GM18873 (cell line): ENCODE measurements around the gene MICOS13.

Experiments used
- ATAC-seq: cut with Tn5 transposase; IDR thresholded peaks from one replicate; pipeline ENCODE4 v1.9.1; 2021; ENCODE audit warnings: mild to moderate bottlenecking, moderate library complexity, moderate number of reproducible peaks; ENCODE audit not compliant: unreplicated experiment, low FRiP score

Gene MICOS13

DNA sequence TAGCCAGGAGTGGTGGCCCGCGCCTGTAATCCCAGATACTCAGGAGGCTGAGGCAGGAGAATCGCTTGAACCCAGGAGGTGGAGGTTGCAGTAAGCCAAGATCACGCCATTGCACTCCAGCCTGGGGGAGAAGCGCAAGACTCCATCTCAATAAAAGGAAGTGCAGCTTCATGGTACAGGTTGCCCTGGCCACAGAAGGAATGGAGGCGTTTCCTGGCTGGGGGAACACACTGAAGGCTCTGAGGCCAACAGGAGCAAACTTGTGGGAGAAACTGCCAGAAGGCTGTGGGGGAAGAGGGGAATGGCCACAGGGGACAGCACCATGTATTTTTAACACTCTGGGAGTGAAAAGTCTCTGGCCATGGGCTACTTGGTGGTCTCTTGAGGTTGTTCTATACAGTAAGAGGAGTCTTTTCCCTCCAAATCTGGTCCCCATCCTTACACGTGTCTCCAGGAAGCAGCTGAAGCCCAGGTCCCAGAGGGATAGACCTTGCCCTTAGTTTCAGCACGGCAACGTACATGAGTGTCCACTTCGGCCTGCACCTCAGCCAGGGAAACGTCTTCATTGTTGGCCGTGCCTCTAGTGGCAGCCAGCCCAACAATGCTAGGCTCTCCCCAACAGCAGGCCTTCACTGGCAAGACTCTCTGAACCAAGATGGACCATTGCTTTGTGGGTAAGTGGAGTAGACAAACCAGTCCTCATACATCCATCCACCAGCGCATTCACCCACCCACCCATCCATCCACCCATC lies 7.4 kb downstream of the MICOS13 start:
- no peak for ATAC-seq

DNA sequence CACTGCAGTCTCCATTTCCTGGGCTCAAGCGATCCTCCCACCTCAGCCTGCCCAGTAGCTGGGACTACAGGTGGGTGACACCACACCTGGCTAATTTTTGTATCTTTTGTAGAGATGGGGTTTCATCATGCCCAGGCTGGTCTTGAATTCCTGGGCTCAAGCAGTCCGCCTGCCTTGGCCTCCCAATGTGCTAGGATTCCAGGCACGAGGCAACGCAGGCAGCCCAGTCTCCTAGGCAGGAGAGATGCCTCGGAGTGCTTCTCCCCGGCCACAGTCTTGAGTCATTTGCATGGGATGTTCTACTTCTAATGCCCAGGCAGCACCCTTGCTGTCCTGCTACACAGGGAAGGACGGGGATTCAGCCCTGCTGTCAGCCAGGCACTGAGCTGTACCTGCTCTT lies 8.7 kb downstream of the MICOS13 start:
- no peak for ATAC-seq

DNA sequence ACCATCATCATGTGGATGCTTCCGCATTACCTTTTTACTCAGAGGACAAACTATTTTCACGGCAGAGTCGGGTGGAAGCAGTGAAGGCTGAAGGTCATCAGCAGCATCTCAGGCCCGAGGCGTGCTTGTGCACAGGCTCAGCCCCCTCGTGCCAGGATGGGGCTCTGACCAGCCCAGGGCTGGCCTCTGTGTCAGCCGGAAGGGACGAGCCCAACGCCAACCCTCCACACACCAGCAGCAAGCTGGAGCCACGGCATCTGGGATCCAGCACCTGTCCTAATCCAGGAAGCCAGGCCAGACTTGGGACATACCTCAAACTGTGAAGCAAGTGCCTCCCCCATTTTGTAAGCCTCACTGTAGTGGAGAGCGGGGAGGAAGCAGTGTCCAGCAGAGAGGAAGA lies 11.1 kb downstream of the MICOS13 start:
- no peak for ATAC-seq

DNA sequence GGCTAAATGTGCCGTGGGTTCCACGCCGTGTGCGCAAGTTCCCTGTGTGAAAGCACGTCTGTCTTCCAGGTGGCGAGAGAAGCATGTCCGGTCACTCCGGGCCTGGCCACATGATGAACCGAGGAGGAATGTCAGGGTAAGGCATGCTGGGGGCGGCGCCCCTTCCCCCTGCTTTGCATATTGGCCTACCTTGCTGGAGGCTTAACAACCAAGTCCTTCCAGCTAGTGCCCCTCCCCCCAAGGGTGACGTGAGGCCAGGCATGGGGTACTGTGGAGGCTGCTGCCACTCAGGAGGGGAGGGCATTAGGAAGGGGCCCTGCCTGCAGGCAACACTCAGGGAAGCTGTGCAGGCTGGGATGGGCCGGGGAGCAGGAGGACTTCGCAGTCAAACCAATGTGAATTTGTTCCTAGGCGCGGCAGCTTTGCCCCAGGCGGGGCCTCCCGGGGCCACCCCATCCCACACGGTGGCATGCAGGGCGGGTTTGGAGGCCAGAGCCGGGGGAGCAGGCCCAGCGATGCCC lies 12.5 kb downstream of the MICOS13 start:
- ATAC-seq: no peak

DNA sequence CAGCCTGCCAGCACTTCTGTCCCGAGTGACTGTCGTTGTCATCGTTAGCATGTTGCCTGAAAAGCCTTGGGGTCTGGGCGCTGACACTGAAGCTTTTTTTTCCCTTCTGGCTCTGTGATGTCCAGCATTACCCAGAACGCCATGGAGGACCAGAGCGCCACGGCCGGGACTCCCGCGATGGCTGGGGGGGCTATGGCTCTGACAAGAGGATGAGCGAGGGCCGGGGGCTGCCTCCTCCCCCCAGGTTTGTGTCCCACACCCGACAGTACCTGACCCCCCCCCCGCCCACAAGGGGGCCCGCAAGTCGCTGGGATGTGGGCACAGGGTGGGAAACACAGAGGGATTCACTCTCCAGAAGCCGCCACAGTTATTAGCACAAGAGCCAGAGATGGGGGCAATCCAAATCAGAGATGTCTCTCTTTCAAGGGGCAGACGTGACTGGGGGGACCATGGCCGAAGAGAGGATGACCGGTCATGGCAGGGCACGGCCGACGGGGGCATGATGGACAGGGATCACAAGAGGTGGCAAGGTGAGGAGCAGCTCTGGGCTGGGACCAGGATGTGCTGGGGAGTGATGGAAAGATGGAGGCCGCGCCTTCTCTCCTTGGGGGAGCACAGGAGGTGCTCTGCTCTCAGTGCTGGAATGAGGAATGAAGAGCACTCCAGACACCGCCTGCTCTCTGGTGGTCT lies 13.2 kb downstream of the MICOS13 start:
- no peak for ATAC-seq

DNA sequence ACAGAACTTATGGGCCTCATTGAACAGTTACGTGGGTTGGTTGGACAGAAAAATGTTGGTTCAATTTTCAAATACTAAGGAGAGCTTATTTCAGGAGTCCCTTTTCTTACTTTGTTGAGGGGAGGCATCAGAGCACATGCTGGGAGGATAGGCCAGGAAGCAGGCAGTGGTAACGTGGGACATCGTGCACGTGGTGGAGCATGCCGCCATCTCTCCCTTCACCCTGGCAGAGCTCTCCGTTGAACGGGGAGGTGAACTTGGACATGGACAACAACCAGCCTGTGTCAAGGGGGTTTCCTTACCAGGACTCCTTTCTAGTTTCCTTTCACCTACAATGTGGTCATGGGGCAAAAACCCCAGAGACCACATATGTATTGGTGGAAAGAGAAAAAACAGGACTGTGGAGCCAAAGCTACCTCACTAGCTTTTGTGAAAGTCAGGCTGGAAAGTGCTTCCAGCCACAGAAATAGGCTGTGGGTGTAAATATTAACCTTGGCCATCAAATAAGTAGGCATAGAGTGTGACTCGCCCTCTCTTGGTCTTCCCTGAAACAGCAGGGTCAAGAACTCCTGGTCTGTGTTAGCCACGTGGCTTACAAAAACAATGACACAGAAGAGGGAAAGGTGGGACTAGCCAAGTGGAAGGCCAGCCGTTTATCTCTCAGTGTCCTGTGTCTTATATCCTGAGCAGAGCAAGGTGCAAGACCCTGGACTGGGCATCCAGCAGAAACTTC lies 14.4 kb downstream of the MICOS13 start:
- no peak for ATAC-seq

DNA sequence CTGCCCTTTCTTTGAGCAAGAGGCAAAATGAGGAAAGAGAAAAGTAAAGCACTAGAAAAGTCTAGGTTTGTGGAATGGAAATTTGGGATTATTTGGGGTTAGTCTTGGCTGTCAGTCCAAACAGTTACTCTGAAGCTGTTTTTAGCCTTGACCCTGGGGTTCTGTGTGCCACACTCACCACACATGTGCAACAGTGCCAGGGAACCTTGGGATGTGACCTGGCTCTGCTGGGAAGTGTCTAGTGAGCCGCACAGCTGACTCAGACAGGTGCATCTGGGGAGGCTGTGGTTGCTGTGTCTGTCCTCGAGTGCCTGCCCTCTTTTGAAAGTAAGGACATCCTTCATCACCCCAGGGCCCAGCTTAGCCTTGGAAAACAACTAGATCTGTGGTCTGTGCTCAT lies 15.8 kb downstream of the MICOS13 start:
- ATAC-seq: no peak

DNA sequence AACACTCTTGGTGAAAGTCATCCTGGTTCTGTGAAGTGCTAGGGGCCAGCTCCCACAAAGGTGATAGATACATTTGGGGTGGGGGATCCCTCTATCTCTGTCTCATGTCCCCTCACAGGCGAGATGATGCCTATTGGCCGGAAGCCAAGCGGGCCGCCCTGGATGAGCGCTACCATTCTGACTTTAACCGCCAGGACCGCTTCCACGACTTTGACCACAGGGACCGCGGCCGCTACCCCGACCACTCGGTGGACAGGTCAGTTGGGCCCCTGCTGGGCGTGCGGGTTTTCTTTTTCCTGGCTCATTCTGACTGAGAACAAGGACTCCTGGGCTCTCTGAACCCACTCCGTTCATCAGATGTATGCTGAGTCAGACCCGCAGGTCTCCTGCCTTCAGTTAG lies 16.4 kb downstream of the MICOS13 start:
- no peak for ATAC-seq

DNA sequence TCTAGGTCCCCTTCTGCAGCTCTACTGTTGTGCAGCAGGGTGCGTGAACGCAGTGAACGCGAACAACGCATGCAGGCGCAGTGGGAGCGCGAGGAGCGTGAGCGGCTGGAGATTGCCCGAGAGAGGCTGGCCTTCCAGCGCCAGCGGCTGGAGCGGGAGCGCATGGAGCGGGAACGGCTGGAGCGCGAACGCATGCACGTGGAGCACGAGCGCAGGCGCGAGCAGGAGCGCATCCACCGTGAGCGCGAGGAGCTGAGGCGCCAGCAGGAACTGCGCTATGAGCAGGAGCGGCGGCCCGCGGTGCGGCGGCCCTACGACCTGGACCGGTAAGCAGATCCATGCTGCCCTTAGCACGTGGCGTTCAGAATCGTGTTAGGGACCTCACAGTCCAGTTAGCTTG lies 18.8 kb downstream of the MICOS13 start:
- no peak for ATAC-seq

DNA sequence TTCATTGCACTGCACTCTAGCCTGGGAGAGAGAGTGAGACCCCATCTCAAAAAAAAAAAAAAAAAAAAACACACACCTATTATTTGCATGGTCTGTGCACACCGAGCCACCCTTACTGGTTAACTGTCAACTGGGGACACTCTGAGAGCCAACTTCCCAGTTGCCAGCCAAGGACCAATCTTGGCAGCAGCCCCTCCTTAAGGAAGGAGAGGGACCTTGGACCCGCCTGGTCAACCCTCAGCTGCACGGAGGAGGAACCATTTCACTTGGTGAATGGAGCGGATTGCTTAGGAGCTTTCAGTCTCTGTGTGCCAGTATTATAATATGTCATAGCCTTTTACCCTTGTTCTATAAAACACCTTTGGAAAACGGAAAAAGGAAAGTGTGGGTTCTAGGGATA lies 24.9 kb downstream of the MICOS13 start:
- ATAC-seq: no peak

DNA sequence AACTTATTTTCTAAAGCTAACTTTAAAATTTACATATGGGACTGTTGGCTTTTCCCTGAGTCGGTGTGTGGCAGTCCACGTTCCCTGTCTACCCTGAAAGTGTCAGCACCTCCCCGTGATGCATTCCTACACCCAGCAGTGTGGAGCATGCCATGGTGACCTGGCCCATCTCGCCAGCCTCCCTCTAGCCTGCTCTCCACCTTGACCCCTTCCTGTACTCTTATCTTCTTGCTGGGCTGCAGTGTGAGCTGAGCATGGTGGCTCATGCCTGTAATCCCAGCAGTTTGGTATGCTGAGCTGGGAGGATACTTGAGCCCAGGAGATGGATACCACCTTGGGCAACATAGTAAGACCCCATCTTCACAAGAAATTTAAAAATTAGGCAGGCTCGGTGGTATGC lies 25.4 kb downstream of the MICOS13 start:
- no peak for ATAC-seq

DNA sequence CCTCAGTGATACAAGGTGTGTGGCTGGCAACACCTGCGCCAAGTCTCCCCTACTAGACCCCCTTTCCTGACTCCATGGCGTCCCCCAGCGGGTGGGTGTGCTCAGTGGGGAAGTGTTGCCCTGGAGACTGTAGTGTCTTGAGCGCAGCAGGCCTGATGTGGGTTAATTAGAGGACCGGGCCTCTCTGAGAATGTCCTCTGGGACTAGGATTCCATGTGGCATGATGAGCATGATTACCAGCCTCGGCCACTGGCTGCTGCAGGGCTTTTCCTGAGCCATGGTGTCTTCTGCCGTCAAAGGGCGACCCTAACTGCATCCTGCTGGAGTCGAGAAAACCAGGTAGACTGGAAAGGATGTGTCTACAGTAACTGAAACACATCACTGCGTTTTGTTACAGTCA lies 28.1 kb downstream of the MICOS13 start:
- no peak for ATAC-seq

DNA sequence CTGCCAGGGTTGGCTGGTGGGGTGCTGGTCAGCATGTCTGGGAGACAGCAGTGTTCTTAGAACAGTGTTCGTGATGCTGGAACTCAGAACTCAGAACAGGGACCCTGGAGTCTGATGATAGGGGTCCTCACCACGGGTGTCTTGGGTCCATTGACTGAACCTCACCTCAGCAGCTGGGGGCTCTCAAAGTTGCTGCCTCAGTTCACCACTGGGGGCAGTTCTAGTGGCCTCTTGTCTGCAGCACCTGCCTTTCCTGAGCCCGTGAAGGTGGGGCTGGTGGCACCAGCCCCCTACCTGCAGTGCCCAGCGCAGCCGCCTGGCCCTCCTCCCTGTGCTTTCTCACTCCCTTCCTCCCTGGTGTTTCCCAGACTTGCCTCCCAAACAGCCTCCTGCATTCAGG lies 29.0 kb downstream of the MICOS13 start:
- ATAC-seq: no peak

DNA sequence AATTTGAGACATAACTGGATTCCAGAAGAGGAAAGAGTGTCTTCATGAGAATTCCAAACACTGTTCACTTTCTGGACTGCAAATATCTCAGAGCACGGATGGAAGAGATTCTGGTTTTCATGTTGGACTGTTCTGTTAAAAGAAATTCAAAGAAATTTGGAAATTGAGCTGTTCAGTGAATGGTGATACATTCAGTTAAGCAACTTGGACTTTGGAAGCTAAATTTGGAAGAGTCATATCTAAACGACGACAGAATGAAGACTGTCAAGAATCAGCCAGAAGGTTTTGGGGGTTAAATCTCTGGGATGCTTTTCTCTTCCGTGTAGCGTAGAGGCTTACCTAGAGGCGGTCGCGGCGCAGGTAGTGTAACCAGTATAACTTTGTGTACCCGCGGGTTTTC lies 31.9 kb downstream of the MICOS13 start:
- no peak for ATAC-seq

DNA sequence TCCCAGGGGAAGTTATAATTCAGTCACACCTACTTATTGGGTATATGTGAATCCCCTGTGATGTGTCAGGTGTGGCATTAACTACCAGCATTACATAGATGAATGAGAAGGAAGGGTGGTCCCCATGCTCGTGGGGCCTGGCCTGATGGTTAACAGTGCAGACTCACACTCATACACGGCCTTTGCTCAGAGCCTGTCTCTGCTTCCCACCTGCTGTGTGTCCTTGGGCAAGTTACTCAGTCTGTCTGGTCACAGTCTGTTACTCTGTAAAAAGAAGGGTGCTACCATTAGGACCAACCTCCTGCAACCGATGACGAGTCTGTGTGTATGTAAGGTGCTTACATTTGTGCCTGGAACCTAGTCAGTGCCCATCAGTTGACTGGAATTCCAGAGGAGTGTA lies 33.6 kb downstream of the MICOS13 start:
- ATAC-seq: no peak

DNA sequence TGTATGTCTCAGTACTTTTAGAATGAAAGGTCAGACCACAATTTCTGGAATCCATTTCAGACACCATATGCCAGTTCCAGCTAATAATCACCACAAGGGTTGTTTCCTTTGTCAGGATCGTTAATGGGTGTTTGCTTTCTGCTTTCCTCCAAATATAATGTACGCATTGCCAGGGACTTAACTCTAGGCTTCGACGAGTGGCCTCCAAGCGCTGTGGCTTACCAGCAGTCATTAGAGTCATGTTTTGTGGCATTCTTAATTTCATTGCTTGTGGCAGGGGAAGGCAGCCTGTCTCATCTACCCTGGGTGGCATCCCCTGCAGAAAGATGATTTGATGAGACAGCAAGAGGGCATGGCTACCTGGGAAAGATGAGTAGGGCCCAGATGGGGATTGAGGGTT lies 34.9 kb downstream of the MICOS13 start:
- no peak for ATAC-seq

DNA sequence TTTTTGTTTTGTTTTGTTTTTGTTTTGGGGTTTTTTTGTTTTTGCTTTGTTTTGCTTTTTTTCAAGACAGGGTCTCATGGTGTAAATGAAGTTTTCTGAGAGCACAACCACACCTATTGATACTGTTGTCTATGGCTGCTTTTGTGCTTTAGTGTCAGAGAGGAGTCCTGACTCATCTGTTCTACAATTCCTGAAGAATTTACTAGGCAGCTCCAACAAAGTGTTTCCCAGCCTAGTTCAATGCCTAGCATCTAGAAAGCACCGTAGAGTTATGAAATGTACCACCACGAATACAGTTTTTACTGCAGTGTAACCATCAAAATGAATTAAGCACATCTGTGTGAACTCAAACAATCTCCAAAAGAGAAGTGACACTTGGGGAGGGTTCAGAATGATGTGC lies 36.3 kb downstream of the MICOS13 start:
- ATAC-seq: no peak

DNA sequence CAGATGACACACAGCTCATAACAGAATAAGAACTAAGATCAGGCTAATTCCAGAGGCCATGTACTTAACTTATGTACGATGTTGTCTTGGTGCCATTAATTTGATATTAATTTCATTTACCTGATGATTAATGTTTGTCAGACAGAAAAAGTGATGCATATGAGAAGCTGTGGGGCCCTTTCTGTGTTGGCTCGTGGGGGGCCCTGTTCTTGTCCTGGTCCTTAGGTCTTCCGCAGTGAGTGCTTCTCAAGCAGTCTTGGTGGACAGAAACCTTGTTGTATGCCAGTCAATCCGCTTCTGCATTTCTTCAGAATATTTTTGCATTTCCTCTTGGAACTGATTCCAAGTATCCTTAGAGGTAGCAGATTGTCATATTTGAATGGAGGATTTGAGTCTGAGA lies 37.3 kb downstream of the MICOS13 start:
- ATAC-seq: no peak

DNA sequence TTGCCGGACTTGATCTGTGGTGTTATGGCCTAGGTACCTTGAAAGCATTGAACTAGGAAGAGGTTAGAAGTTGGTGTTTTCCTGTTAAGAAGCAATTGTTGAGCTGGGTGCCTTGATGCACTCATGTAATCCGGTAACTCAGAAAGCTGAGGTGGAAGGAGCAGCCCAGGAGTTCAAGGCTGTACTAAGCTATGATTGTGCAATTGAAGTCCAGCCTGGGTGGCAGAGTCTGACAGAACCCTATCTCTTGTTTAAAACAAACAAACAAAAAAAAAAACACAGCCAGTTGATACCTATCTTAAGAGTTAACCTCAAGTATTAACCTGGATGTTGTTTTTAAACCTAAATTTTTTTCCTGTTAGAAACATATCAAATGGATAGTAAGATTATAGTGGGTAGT lies 38.1 kb downstream of the MICOS13 start:
- ATAC-seq: no peak

DNA sequence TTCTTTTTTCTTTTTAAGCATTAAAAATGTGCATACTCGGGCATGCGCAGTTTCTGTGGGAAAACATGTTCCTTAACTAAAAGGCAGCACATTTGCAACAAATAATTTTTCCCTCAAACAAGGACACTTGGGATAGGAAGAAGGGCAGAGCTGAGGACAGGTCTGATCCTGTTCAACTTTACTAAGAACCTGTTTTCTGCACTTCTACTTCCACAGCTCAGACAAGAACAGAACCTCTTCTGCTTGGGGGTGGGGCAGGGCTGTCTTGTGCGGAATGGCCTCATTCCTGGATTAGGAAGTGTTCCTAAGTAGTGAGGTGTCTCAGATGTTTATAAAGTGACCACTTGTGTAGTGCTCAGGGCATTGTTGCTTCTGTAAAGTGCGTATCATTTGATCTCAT lies 39.1 kb downstream of the MICOS13 start:
- no peak for ATAC-seq

DNA sequence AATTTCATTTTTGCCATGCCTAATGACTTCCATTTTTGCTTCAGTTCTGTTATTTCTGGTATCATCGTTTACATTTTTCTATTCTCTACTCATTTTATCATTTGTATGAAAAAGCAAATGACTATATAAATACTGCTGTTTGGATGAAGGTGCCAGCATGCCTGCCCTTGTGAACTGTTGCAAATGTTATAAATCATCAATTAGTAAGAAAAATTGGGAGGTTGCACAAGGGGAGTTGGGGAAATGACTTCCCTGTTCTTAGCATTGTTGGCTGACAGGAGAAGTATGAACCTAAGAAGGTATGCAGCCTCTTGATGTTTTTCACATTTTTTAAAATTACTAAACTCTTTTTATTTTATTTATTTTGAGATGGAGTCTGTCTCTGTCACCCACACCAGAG lies 42.3 kb downstream of the MICOS13 start:
- no peak for ATAC-seq
